DOHH2 (cell line): ENCODE measurements around the gene COL13A1.

Source experiments
- H3F3A ChIP-seq: fragments of 200-600 bp; sonication (generic), shearing (Covaris generic); 2 replicates; pipeline ENCODE4 v1.6.0; 2016; ENCODE audit warnings: antibody characterized with exemption, mild to moderate bottlenecking; ENCODE audit not compliant: control insufficient read depth, insufficient read depth
- H3K27ac ChIP-seq: fragments of 200-600 bp; sonication (generic); 2 replicates; pipeline ENCODE4 v1.5.1; 2014; ENCODE audit warnings: low read depth, mild to moderate bottlenecking, low read length, moderate library complexity
- H3K27me3 ChIP-seq: fragments of 200-600 bp; sonication (generic); 2 replicates; pipeline ENCODE4 v1.6.1; 2014; ENCODE audit warnings: mild to moderate bottlenecking, low read length, mixed read lengths; ENCODE audit not compliant: control insufficient read depth
- H3K36me3 ChIP-seq: fragments of 200-600 bp; sonication (generic); 2 replicates; pipeline ENCODE4 v1.6.1; 2014; ENCODE audit warnings: mild to moderate bottlenecking, low read length, moderate library complexity, mixed read lengths; ENCODE audit not compliant: control insufficient read depth
- H3K4me1 ChIP-seq: fragments of 200-600 bp; sonication (generic); 2 replicates; pipeline ENCODE4 v1.6.1; 2014; ENCODE audit warnings: mild to moderate bottlenecking, low read length, mixed read lengths; ENCODE audit not compliant: control insufficient read depth
- H3K4me2 ChIP-seq: fragments of 200-600 bp; sonication (generic); 2 replicates; pipeline ENCODE4 v1.6.0; 2014; ENCODE audit warnings: mild to moderate bottlenecking, low read length, moderate library complexity
- H3K4me3 ChIP-seq: fragments of 200-600 bp; sonication (generic); 2 replicates; pipeline ENCODE4 v1.5.1; 2014; ENCODE audit warnings: mild to moderate bottlenecking, low read length, mixed read lengths
- H3K79me2 ChIP-seq: fragments of 200-600 bp; sonication (generic); 2 replicates; pipeline ENCODE4 v1.6.1; 2014; ENCODE audit warnings: mild to moderate bottlenecking, low read length, mixed read lengths; ENCODE audit not compliant: control insufficient read depth
- H3K9me2 ChIP-seq: fragments of 200-600 bp; sonication (generic); replicated peaks from 2 replicates; pipeline ENCODE4 v1.6.1; 2014; ENCODE audit warnings: mild to moderate bottlenecking, low read length, mixed read lengths; ENCODE audit not compliant: control insufficient read depth
- H3K9me3 ChIP-seq: fragments of 200-600 bp; sonication (generic); 2 replicates; pipeline ENCODE4 v1.6.1; 2014; ENCODE audit warnings: antibody characterized with exemption, low read length, mixed read lengths; ENCODE audit not compliant: control insufficient read depth, insufficient read depth
- H4K20me1 ChIP-seq: fragments of 200-600 bp; sonication (generic); 2 replicates; pipeline ENCODE4 v1.6.0; 2014; ENCODE audit warnings: low read depth, mild to moderate bottlenecking, antibody characterized with exemption, low read length, moderate library complexity; ENCODE audit not compliant: control insufficient read depth, insufficient read depth
- EZH2phosphoT487 ChIP-seq: fragments of 200-600 bp; sonication (generic); IDR thresholded peaks from 2 replicates; pipeline ENCODE4 v1.6.1; 2017; ENCODE audit warnings: borderline replicate concordance, mild to moderate bottlenecking, antibody characterized with exemption, low read length, moderate library complexity, mixed read lengths
- TF ChIP-seq, protein P1 (sequence below): fragments of 200-600 bp; sonication (generic); IDR thresholded peaks from one replicate; pipeline ENCODE4 v1.5.1; 2014; ENCODE audit warnings: antibody characterized with exemption, mild to moderate bottlenecking, low read depth, low read length; ENCODE audit not compliant: poor library complexity, severe bottlenecking

COL13A1 gene

GRCh38 chr10:69840773-69841172, 39.1 kb downstream of the COL13A1 start:
- Histone ChIP-seq H3K27me3 (peaks cover 12% of the 10 kb centered on the region), H3K9me2 (no peaks in the 10 kb centered on the region), H3K79me2 (no peaks in the 10 kb centered on the region), H3K4me1 (no peaks in the 10 kb centered on the region), H3K27ac (no peak overlapping the region), H3K4me3 (no peak overlapping the region), H3K4me2 (no peak overlapping the region), H4K20me1 (no peaks in the 10 kb centered on the region), H3F3A (no peaks in the 10 kb centered on the region), H3K36me3 (no peaks in the 10 kb centered on the region), H3K9me3 (no peaks in the 10 kb centered on the region)
- TF ChIP-seq, protein P1, sequence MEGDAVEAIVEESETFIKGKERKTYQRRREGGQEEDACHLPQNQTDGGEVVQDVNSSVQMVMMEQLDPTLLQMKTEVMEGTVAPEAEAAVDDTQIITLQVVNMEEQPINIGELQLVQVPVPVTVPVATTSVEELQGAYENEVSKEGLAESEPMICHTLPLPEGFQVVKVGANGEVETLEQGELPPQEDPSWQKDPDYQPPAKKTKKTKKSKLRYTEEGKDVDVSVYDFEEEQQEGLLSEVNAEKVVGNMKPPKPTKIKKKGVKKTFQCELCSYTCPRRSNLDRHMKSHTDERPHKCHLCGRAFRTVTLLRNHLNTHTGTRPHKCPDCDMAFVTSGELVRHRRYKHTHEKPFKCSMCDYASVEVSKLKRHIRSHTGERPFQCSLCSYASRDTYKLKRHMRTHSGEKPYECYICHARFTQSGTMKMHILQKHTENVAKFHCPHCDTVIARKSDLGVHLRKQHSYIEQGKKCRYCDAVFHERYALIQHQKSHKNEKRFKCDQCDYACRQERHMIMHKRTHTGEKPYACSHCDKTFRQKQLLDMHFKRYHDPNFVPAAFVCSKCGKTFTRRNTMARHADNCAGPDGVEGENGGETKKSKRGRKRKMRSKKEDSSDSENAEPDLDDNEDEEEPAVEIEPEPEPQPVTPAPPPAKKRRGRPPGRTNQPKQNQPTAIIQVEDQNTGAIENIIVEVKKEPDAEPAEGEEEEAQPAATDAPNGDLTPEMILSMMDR, result no peak
- TF ChIP-seq EZH2phosphoT487, result no peak

- H3K36me3 ChIP-seq, result no peaks in the 10 kb centered on the region
- TF ChIP-seq EZH2phosphoT487, result no peak
- TF ChIP-seq, protein P1, result no peak
- H4K20me1 ChIP-seq, result no peaks in the 10 kb centered on the region
- H3F3A ChIP-seq, result no peaks in the 10 kb centered on the region
- no peak overlapping the region for H3K4me2 ChIP-seq
- no peaks in the 10 kb centered on the region for H3K9me3 ChIP-seq
- no peaks in the 10 kb centered on the region for H3K79me2 ChIP-seq
- peaks cover 10% of the 10 kb centered on the region for H3K27me3 ChIP-seq
- no peaks in the 10 kb centered on the region for H3K9me2 ChIP-seq
- H3K4me1 ChIP-seq, result no peaks in the 10 kb centered on the region
- no peak overlapping the region for H3K4me3 ChIP-seq
- H3K27ac ChIP-seq, result no peak overlapping the region
These were observed 40.3 kb downstream of the COL13A1 start for GRCh38 chr10:69842020-69842419.

GRCh38 chr10:69842882-69843281, 41.2 kb downstream of the COL13A1 start:
- H3K4me2 ChIP-seq, result no peak overlapping the region
- no peak overlapping the region for H3K4me3 ChIP-seq
- H3F3A ChIP-seq, result no peaks in the 10 kb centered on the region
- H3K36me3 ChIP-seq, result no peaks in the 10 kb centered on the region
- H3K4me1 ChIP-seq, result no peaks in the 10 kb centered on the region
- H4K20me1 ChIP-seq, result no peaks in the 10 kb centered on the region
- peaks cover 19% of the 10 kb centered on the region for H3K27me3 ChIP-seq
- H3K79me2 ChIP-seq, result no peaks in the 10 kb centered on the region
- no peaks in the 10 kb centered on the region for H3K9me3 ChIP-seq
- no peak for TF ChIP-seq EZH2phosphoT487
- TF ChIP-seq, protein P1, result no peak
- no peak overlapping the region for H3K27ac ChIP-seq
- H3K9me2 ChIP-seq, result no peaks in the 10 kb centered on the region

DNA sequence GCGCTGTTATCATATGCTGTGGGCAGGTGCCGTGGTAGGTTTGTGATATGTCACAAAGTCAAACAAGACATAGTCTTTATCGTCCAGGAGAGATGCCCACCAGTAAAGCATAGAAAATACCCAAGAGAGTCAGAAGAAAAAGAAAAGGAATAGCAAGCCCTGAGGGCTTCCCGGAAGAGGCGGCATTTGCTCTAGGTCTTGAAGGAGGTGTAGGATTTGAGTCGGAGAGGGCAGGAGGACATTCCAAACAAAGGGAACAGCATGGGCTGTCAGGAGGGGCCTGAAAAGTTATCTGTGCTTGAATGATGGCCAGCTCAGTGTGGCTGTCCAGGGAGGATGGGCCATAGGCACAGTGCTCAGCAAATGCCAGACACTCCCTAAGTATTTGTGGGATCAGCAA, 42.2 kb downstream of the COL13A1 start:
- TF ChIP-seq, protein P1, result no peak
- no peak for TF ChIP-seq EZH2phosphoT487
- Histone ChIP-seq H3K79me2 (no peaks in the 10 kb centered on the region), H3F3A (no peaks in the 10 kb centered on the region), H3K27ac (no peak overlapping the region), H3K9me3 (no peaks in the 10 kb centered on the region), H3K36me3 (no peaks in the 10 kb centered on the region), H3K4me1 (no peaks in the 10 kb centered on the region), H3K4me3 (no peak overlapping the region), H3K4me2 (no peak overlapping the region), H3K27me3 (peaks cover 22% of the 10 kb centered on the region), H3K9me2 (no peaks in the 10 kb centered on the region), H4K20me1 (no peaks in the 10 kb centered on the region)
